Small intestine (tissue), 7 donors: ENCODE results near the gene HCFC1. TPM values are rescaled to one million over a fixed set of nuclear protein-coding genes. Genes with fewer than 3 reads are reported as not detected.

ENCODE experiments used
- DNase-seq, 2 donors: peaks; one replicate each; pipeline versions ENCODE4 v3.0.0 to v3.0.0-alpha.2; 2013
- FAIRE-seq: peaks from 2 replicates; lab custom pipeline; 2012; peaks lifted over from hg19 to GRCh38; lab: Jason Lieb, UNC
- H3K27ac ChIP-seq, 3 donors: one replicate each; pipeline ENCODE4 v1.5.1; 2013; ENCODE audit warnings: low read length in 2 of 3, mild to moderate bottlenecking in 2 of 3, control low read depth in 1 of 3, inconsistent platforms in 1 of 3, low read depth in 1 of 3, moderate library complexity in 1 of 3
- H3K27me3 ChIP-seq, 3 donors: one replicate each; pipeline ENCODE4 v1.6.1; 2013; ENCODE audit warnings: low read length in 3 of 3, inconsistent platforms in 1 of 3; ENCODE audit not compliant: control insufficient read depth in 3 of 3, insufficient read depth in 3 of 3
- H3K36me3 ChIP-seq, 3 donors: one replicate each; pipeline ENCODE4 v1.6.1; 2013; ENCODE audit warnings: low read length in 3 of 3, inconsistent platforms in 1 of 3, low read depth in 1 of 3, mild to moderate bottlenecking in 1 of 3, moderate library complexity in 1 of 3; ENCODE audit not compliant: control insufficient read depth in 3 of 3, insufficient read depth in 2 of 3
- H3K4me1 ChIP-seq, 3 donors: one replicate each; pipeline ENCODE4 v1.6.1; 2013; ENCODE audit warnings: low read length in 2 of 3, inconsistent platforms in 1 of 3, low read depth in 1 of 3, mild to moderate bottlenecking in 1 of 3, moderate library complexity in 1 of 3; ENCODE audit not compliant: control insufficient read depth in 3 of 3, insufficient read depth in 2 of 3
- H3K4me3 ChIP-seq, 3 donors: one replicate each; pipeline ENCODE4 v1.5.1; 2013; ENCODE audit warnings: low read length in 3 of 3, control low read depth in 1 of 3, inconsistent platforms in 1 of 3, low read depth in 1 of 3, mild to moderate bottlenecking in 1 of 3, moderate library complexity in 1 of 3
- H3K9me3 ChIP-seq, 2 donors: one replicate each; pipeline ENCODE4 v1.6.1; 2013; ENCODE audit warnings: low read depth in 1 of 2, low read length in 1 of 2; ENCODE audit not compliant: control insufficient read depth in 2 of 2, insufficient read depth in 1 of 2
- WGBS, 3 donors: extraction: QIAGEN DNeasy Blood & Tissue Kit; methylation state at CpG; one replicate each; pipeline ENCODE4 v1.1.7; 2013; 5-methylcytosine and 5-hydroxymethylcytosine counted together
- polyA plus RNA-seq, 4 donors: library from polyadenylated mRNA; stranded (reverse) in 3 of 4; unstranded in 1 of 4; fragments of 200-250 nt in 3 of 4; fragments of 120-200 nt in 1 of 4; gene quantifications; one replicate each; pipeline versions ENCODE4 v1.2.1 to v1.2.3, GENCODE V29; 2013
- donor health status: healthy with polysubstance abuse.
- donor health status: control.
- donor health status: control.
- donor health status: Bipolar disorder and iron deficiency.
- donor health status: healthy.

HCFC1 gene
- polyA plus RNA-seq, 4 donors: 7.6 to 32.9 (median 19.5) TPM

DNA sequence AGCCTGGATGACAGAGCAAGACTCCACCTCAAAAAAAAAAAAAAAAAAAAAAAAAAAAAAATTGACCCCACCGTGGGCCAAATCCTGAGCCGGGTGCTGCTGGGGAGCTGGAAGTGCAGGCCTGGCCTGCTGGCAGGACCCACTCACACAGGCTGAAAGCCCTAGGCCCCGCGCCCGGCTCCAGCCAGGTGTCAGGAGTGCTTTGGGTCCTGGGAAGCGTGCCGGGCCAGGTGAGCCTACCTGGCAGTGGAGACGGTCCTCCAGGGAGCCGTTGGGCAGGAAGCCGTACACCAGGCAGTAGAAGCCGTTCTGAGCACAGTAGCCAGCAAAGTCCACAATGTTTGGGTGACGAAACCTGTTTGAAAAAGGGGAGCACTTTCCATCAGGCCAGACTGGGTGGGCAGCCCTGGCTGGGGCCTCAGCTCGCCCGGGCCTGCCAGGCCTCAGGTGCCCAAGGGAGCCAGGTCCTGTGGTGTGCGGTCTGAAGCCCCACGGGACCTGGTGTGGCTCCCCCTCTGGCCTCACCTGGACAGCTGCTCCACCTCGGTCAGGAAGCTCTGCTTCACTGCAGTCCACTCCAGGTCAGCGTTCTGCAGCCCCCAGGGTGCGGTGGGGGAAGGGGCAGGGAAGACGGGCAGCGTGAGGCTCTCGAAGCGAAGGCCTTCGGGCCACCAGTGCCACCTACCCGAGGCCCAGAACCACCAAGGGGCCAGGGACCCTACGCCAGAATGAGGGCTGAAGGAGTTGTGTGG is 46.3 kb upstream of the HCFC1 start:
- FAIRE-seq (no peak), DNase-seq (no peak)
- peak overlapping the region; percentile 13 to 66 (median 52) for H3K4me3 ChIP-seq
- WGBS, 3 donors: 53 to 74% (median 72%) methylated on average over 20 to 26 of the region's 26 CpGs
- H3K9me3 ChIP-seq: no peaks in the 10 kb centered on the region
- H3K27me3 ChIP-seq: no peaks in the 10 kb centered on the region
- peak overlapping the region in 1 of 3 donors; percentile 79 for H3K27ac ChIP-seq
- H3K4me1 ChIP-seq: peaks cover 0 to 17% (median 0%) of the 10 kb centered on the region in 3 donors
- peaks cover 0 to 58% (median 4%) of the 10 kb centered on the region in 3 donors for H3K36me3 ChIP-seq

DNA sequence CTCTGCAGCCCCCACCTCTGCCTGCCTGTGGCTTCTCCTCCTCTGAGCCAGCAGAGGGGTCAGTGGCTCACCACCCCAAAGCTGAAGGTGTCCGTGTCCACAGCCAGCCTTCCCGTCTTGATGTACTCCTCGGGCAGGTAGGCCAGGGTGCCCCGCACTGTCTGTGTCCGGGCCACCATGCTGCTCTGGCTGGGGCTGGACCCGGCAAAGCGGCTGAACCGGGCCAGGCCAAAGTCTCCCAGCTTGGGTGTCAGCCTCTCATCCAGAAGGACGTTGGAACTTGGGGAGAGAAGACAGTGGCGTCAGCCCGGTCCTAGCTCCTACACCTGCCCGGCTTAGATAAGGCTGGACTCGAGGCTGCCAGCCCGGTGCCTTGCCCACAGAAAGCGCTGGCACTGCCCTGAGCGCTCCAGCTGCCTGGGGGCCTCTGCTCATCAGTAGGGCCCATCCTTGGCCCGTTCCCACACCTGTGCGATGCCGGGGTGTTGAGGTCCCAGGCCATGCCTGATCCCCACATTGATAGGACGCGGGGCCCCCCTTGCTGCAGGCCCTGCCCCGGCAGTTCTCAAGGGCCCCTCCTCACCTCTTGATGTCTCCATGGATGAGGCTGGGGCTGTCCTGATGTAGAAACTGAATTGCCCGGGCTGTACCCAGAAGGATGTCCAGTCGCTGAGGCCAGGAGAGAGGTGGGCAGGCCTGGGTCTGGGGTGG is 44.9 kb upstream of the HCFC1 start:
- no peaks in the 10 kb centered on the region for H3K27me3 ChIP-seq
- 47 to 72% (median 68%) methylated on average over 15 to 24 of the region's 24 CpGs for WGBS, 3 donors
- H3K27ac ChIP-seq: no peak overlapping the region
- H3K4me3 ChIP-seq: no peak overlapping the region
- no peak for FAIRE-seq
- no peaks in the 10 kb centered on the region for H3K9me3 ChIP-seq
- H3K4me1 ChIP-seq: peaks cover 0 to 30% (median 0%) of the 10 kb centered on the region in 3 donors
- peaks cover 0 to 71% (median 4%) of the 10 kb centered on the region in 3 donors for H3K36me3 ChIP-seq
- peak in 1 of 2 donors; percentile 65 for DNase-seq

DNA sequence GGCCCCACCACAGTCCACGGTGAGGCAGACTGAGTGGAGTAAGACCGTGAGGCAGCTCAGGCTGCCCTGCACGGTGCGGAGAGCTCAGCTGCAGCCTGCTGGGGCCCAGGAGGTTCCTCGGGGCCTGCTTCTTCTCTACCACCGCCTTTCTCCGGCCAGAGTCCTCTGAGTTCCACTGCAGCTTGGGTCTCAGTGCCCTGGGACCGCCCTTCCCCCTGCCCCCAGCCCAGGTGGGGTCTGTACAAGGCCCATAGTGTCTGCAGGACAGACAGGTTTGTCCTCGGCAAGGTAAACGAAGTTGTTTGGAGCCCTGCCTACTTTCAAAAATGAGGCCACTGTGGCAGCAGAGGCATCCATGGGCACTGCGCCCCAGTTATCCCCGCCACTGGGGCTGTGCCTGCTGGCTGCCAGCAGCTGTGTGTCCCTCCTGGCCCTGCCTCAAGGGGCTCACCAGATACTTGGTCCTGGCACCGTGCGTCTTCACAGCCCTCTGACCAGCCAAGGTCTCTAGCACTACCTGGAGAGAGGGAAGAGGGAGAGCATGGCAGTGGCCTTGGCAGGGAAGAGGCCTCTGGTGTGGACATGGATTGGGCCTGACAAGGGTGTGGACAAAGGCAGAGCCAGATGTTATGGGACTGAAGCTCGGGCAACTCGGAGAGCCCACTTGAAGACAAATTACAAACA is 44.1 kb upstream of the HCFC1 start:
- H3K27ac ChIP-seq: no peak overlapping the region
- H3K4me1 ChIP-seq: peaks cover 0 to 36% (median 0%) of the 10 kb centered on the region in 3 donors
- no peaks in the 10 kb centered on the region for H3K9me3 ChIP-seq
- DNase-seq (no peak), FAIRE-seq (no peak)
- H3K36me3 ChIP-seq: peaks cover 0 to 78% (median 4%) of the 10 kb centered on the region in 3 donors
- H3K4me3 ChIP-seq: no peak overlapping the region
- H3K27me3 ChIP-seq: no peaks in the 10 kb centered on the region
- 74 to 83% (median 78%) methylated on average over 11 to 16 of the region's 16 CpGs for WGBS, 3 donors

DNA sequence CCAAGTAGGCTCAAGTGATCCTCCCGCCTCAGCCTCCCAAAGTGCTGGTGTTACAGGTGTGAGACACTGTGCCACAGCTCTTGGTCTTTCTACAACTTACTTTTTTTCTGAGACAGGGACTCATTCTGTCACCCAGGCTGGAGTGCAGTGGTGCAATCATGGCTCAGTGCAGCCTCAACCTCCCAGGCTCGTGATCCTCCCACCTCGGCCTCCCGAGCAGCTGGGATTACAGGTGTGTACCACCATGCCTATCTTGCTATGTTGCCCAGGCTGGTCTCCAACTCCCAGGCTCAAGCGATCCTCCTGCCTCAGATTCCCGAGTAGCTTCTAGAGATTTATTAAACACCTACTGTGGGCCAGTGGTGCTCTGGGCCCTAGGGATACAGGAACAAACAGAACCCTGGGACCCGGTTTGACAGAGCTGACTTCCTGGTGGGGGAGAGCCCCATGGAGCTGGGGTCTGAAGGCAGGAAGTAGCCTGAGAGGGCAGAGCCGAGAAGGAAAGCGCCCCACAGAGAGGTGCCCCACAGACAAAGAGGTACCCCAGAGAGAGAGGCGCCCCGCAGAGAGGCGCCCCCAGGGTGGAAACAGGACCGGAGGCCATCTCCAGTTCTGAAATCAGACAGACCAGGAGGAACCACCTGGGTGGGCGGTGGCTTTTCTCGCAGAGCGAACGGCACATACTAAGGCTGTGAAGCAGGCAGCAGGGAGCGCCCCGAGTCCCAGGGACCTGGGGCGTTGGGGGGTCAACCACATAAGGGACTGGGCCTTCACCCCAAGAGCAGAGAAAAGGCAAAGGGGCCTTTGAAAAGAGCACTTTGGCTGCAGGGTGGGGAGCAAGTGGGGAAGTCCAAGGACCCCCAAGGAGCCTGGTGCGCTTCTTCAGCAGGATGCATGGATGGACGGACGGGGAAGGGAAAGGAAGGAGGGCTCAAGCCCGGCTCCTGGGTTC is 43.1 kb upstream of the HCFC1 start:
- no peaks in the 10 kb centered on the region for H3K9me3 ChIP-seq
- H3K27ac ChIP-seq: no peak overlapping the region
- DNase-seq (no peak), FAIRE-seq (no peak)
- peaks cover 0 to 43% (median 0%) of the 10 kb centered on the region in 3 donors for H3K4me1 ChIP-seq
- H3K4me3 ChIP-seq: no peak overlapping the region
- WGBS, 3 donors: 78 to 88% (median 84%) methylated on average over 22 to 24 of the region's 24 CpGs
- H3K36me3 ChIP-seq: peaks cover 0 to 80% (median 4%) of the 10 kb centered on the region in 3 donors
- no peaks in the 10 kb centered on the region for H3K27me3 ChIP-seq

DNA sequence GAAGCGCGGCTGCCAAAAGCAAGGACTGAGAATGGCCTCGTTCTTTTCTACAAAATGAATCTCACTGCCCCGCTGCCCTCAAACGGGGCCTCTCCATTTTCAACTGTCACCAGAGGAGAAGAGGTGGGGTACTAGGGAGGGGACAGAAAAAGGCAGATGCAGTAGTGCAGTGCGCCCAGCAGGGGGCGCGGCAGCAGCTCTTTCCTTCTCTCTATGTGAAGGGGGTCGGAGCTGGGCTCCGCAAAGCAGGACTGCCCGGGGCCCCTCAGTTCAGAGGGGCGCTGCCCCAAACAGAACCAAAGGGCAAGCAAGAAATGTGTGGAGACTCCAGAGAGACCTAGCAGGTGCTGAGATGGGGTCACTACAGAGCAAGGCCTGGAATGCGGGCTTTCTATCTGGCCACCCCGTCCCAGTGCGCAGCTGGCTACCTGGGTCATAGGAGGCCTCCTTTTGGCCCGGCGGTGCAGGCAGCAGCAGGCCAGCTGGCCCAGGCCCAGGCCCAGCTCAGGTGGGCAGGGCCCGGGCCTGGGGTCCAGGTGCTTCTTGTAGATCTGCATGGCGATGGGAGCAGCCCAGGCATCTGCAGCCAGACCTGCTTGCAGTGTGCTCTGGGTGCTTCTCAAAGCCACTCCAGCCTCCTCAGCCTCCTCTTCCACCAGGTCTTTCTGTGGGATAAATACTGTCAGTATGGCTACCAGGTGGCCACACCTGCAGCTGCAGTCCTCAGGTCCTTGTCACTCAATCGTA is 42.2 kb upstream of the HCFC1 start:
- Histone ChIP-seq H3K9me3 (no peaks in the 10 kb centered on the region), H3K4me1 (peaks cover 0 to 41% (median 0%) of the 10 kb centered on the region in 3 donors), H3K27ac (peak overlapping the region in 2 of 3 donors; percentile 70 to 75), H3K36me3 (peaks cover 0 to 80% (median 4%) of the 10 kb centered on the region in 3 donors), H3K27me3 (no peaks in the 10 kb centered on the region), H3K4me3 (no peak overlapping the region)
- WGBS, 3 donors: 34 to 39% (median 38%) methylated on average over 16 to 20 of the region's 20 CpGs
- no peak for FAIRE-seq
- peak in 1 of 2 donors; percentile 57 for DNase-seq

DNA sequence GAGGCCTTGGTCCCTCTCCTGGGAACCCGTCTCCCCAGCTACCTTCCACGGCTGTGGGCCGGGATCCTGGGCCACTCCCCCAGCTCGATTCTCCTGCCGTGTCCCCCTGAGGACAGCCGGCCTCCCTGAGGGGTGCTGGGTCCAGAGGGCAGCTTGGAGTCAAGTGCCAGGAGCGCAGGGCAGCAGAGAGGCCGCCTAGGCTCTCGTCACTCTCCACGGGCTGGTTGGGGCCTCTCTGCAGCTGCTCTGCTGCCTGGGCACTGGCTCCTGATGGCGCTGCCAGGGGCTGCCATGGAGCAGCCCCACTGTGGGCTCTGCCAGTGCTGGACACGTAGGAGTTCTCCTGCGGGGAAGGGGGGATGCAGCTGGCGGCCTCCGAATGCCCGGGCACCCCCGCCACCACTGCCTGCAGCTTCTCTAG is 41.4 kb upstream of the HCFC1 start:
- no peaks in the 10 kb centered on the region for H3K9me3 ChIP-seq
- no peak overlapping the region for H3K4me3 ChIP-seq
- DNase-seq: peak in 1 of 2 donors; percentile 36
- peaks cover 0 to 74% (median 4%) of the 10 kb centered on the region in 3 donors for H3K36me3 ChIP-seq
- no peak for FAIRE-seq
- no peaks in the 10 kb centered on the region for H3K27me3 ChIP-seq
- WGBS, 3 donors: 50 to 59% (median 55%) methylated on average over 7 to 17 of the region's 17 CpGs
- peak overlapping the region in 2 of 3 donors; percentile 70 to 75 for H3K27ac ChIP-seq
- H3K4me1 ChIP-seq: peaks cover 0 to 36% (median 0%) of the 10 kb centered on the region in 3 donors

DNA sequence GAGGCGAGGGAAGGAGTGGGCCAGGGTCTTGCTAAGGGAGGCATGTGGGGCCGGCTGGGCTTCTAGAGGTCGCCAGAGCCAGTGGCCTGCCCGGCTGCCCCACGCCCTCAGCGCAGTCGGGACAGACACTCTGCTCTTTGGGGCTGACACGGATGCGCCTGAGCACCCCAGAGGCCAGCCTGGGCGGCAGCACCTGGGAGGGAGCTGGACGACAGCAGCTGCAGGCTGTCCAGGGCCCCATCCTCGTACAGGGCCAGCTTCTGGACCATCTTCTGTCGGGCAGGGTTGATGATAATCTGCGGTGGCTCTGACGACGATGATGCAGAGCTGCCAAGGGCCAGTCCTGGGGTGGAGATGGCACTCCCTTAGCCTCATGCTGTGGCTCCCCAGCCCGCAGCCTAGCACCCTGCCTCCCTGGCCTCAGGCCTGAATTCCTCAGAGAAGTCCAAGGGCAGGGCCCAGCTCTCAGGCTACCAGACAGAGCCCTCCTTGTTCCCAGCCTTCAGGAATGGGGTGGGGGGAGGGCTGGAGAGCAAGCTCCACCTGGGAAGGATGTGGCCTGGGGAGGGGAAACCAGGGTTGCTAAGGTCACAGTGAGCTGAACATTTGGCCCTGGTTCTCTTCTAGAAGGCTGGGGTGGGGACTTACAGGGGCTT is 40.8 kb upstream of the HCFC1 start:
- no peak for FAIRE-seq
- Histone ChIP-seq H3K27ac (peak overlapping the region in 2 of 3 donors; percentile 70 to 75), H3K4me3 (no peak overlapping the region), H3K4me1 (peaks cover 0 to 36% (median 0%) of the 10 kb centered on the region in 3 donors), H3K36me3 (peaks cover 0 to 74% (median 4%) of the 10 kb centered on the region in 3 donors), H3K27me3 (no peaks in the 10 kb centered on the region), H3K9me3 (no peaks in the 10 kb centered on the region)
- WGBS, 3 donors: 40 to 66% (median 64%) methylated on average over 17 of the region's 17 CpGs
- peak; percentile 31 to 77 for DNase-seq
